Measurements from ENCODE around the gene OSBPL10.

DNA sequence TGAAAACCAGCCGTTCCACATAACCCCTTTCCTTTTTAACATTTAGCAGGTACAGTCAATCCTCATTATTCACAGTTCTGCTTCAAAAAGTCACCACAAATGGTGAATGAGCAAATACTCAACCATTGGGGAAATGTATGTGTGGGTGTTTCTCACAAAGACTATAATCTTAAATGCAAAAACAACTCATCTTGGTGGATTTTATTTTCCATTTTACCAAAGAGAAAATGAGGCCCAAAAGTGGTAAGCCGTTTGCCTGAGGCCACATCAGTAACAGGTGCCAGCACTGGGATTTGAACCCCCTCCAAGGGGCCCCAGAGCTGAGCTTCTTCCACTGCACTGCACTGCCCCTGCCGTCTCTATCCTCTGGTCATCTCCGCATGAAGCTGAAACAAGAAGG lies 208.8 kb downstream of the OSBPL10 start:
- TF ChIP-seq EZH2 (IDR thresholded peaks at IDR 0.05; ENCODE audit: borderline replicate concordance, low read length) = no peak
- TF ChIP-seq, protein P1, sequence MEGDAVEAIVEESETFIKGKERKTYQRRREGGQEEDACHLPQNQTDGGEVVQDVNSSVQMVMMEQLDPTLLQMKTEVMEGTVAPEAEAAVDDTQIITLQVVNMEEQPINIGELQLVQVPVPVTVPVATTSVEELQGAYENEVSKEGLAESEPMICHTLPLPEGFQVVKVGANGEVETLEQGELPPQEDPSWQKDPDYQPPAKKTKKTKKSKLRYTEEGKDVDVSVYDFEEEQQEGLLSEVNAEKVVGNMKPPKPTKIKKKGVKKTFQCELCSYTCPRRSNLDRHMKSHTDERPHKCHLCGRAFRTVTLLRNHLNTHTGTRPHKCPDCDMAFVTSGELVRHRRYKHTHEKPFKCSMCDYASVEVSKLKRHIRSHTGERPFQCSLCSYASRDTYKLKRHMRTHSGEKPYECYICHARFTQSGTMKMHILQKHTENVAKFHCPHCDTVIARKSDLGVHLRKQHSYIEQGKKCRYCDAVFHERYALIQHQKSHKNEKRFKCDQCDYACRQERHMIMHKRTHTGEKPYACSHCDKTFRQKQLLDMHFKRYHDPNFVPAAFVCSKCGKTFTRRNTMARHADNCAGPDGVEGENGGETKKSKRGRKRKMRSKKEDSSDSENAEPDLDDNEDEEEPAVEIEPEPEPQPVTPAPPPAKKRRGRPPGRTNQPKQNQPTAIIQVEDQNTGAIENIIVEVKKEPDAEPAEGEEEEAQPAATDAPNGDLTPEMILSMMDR (IDR thresholded peaks at IDR 0.05; ENCODE audit: low read length) = no peak

Data from OCI-LY1 (cell line).